SH-SY5Y (cell line): ENCODE results near the gene THADA.

Source experiments
- GATA2 ChIP-seq: IDR thresholded peaks from 2 replicates; pipeline ENCODE4 v1.6.1; 2011; ENCODE audit warnings: mild to moderate bottlenecking, low read depth, low read length
- GATA3 ChIP-seq: IDR thresholded peaks from 2 replicates; pipeline ENCODE4 v1.6.1; 2011; ENCODE audit warnings: low read depth, mild to moderate bottlenecking, low read length, moderate library complexity

- no peak for TF ChIP-seq GATA2
- TF ChIP-seq GATA3, result no peak
Measured at GRCh38 chr2:43642363-43642762, 46.5 kb upstream of the THADA start.
